ENCODE measurements around the gene EXT2. TPM values are rescaled to one million over a fixed set of nuclear protein-coding genes. Genes with fewer than 3 reads are reported as not detected.

Gene EXT2
- total and polyA plus RNA-seq, 2 of the 13 experiments (the other 11 are each of a cell fraction or from before 2014, with no cell fraction given): 61.5 to 68.7 TPM

- Histone ChIP-seq H3K4me3 (replicated peaks in 1 of 3; ENCODE audit: insufficient read depth in 1 of 3, low read depth in 2 of 3, low read length in 3 of 3) (no peak overlapping the region), H4K20me1 (ENCODE audit: insufficient read depth, low read length) (no peaks in the 10 kb centered on the region), H2AFZ (ENCODE audit: low read length) (no peak overlapping the region), H3K9ac (ENCODE audit: insufficient read depth, low read depth, low read length) (no peak overlapping the region), H3K36me3 (replicated peaks in 1 of 2; ENCODE audit: control insufficient read depth in 1 of 2, insufficient read depth in 2 of 2, low read length in 2 of 2) (no peaks in the 10 kb centered on the region), H3K27me3 (ENCODE audit: control insufficient read depth in 1 of 2, insufficient read depth in 2 of 2, low read length in 2 of 2) (peaks cover 1 to 10% of the 10 kb centered on the region in 2 experiments; a peak in 3 of 5 replicates), H3K79me2 (ENCODE audit: insufficient read depth, low read length) (no peaks in the 10 kb centered on the region), H3K9me3 (ENCODE audit: low read length) (no peaks in the 10 kb centered on the region), H3K4me1 (ENCODE audit: insufficient read depth, low read length) (peaks cover 13% of the 10 kb centered on the region), H3K27ac (ENCODE audit: extremely low read length, insufficient read depth, low read length) (no peak overlapping the region), H3K4me2 (ENCODE audit: low read depth, low read length) (no peak overlapping the region)
- ChIA-PET CTCF (ENCODE audit: low intra/inter-chr PET ratio, low total read pairs) (no interaction called here), POLR2A (no interaction called here)
- intact Hi-C loops (cut with micrococcal nuclease; ENCODE audit: unreplicated experiment) (no loop called here), in situ Hi-C loops (cut with HindIII; ENCODE audit: extremely low pct_ligation_motif_present, low pct_unique_long_range_greater_than_20kb) (no loop called here)
- WGBS (ENCODE audit: low lambda C conversion rate): 13% methylated on average over 3 of the region's 9 CpGs
- FAIRE-seq (no peak), DNase-seq (ENCODE audit: low spot score) (no peak), ATAC-seq (no peak)
- no TSS peak for BruUV-seq (replicated peaks)
- TF ChIP-seq CCAR2 (optimal IDR thresholded peaks at IDR 0.05; ENCODE audit: low read depth, low read length) (no peak), CHD4 (IDR thresholded peaks at IDR 0.05; ENCODE audit: borderline replicate concordance, low read length) (no peak), ZNF383 (CRISPR knock-in tag; IDR thresholded peaks at IDR 0.05; ENCODE audit: borderline replicate concordance) (no peak), KDM1A (CRISPR knock-in tag; IDR thresholded peaks at IDR 0.05) (no peak)
Measured at GRCh38 chr11:44080951-44081350, 14.5 kb upstream of the EXT2 start.

GRCh38 chr11:44082645-44083044, 12.8 kb upstream of the EXT2 start:
- peaks cover 13% of the 10 kb centered on the region for H3K4me1 ChIP-seq (ENCODE audit: insufficient read depth, low read length)
- ATAC-seq (peak; percentile 88), FAIRE-seq (no peak), DNase-seq (ENCODE audit: low spot score) (peak; percentile 53)
- 33% methylated on average over 2 of the region's 4 CpGs for WGBS (ENCODE audit: low lambda C conversion rate)
- H3K4me2 ChIP-seq (ENCODE audit: low read depth, low read length): no peak overlapping the region
- no peak overlapping the region for H3K4me3 ChIP-seq (replicated peaks in 1 of 3; ENCODE audit: insufficient read depth in 1 of 3, low read depth in 2 of 3, low read length in 3 of 3)
- POLR2A ChIA-PET: no interaction called here
- H4K20me1 ChIP-seq (ENCODE audit: insufficient read depth, low read length): no peaks in the 10 kb centered on the region
- no peaks in the 10 kb centered on the region for H3K79me2 ChIP-seq (ENCODE audit: insufficient read depth, low read length)
- H3K36me3 ChIP-seq (replicated peaks in 1 of 2; ENCODE audit: control insufficient read depth in 1 of 2, insufficient read depth in 2 of 2, low read length in 2 of 2): no peaks in the 10 kb centered on the region
- H2AFZ ChIP-seq (ENCODE audit: low read length): no peak overlapping the region
- H3K27ac ChIP-seq (ENCODE audit: extremely low read length, insufficient read depth, low read length): no peak overlapping the region
- no peaks in the 10 kb centered on the region for H3K9me3 ChIP-seq (ENCODE audit: low read length)
- 0 out of 2 replicates have a peak, but pooled peaks have one; percentile 47 for TF ChIP-seq FOXA3 (CRISPR knock-in tag; IDR thresholded peaks at IDR 0.05)
- no peak for TF ChIP-seq ZNF782 (CRISPR knock-in tag; IDR thresholded peaks at IDR 0.05; ENCODE audit: borderline replicate concordance)
- TF ChIP-seq PAXIP1 (CRISPR knock-in tag; conservative IDR thresholded peaks at IDR 0.05): peak; percentile 54
- peak; percentile 72; the same call in 1 of the 2 replicates for TF ChIP-seq ZNF317 (CRISPR knock-in tag; IDR thresholded peaks at IDR 0.05)
- TF ChIP-seq HNF4G (IDR thresholded peaks at IDR 0.05; ENCODE audit: borderline replicate concordance, low read depth, low read length): peak; percentile 54; the same call in 1 of the 2 replicates
- no peak for TF ChIP-seq HNF4G (CRISPR knock-in tag; IDR thresholded peaks at IDR 0.05; ENCODE audit: borderline replicate concordance, low read depth)
- no peak for TF ChIP-seq SMARCE1 (IDR thresholded peaks at IDR 0.05; ENCODE audit: borderline replicate concordance)
- 0 out of 2 replicates have a peak, but pooled peaks have one; percentile 19 for TF ChIP-seq SOX5 (CRISPR knock-in tag; IDR thresholded peaks at IDR 0.05; ENCODE audit: borderline replicate concordance)
- no peak for TF ChIP-seq FOXK2 (IDR thresholded peaks at IDR 0.05)
- peak; percentile 42; the same call in 1 of the 2 replicates for TF ChIP-seq CEBPB (IDR thresholded peaks at IDR 0.05; ENCODE audit: borderline replicate concordance, low read depth, low read length)
- TF ChIP-seq SOX6 (IDR thresholded peaks at IDR 0.05): no peak
- peak; percentile 66 for TF ChIP-seq SOX6 (CRISPR knock-in tag; IDR thresholded peaks at IDR 0.05)
- TF ChIP-seq HNF4A (CRISPR knock-in tag; IDR thresholded peaks at IDR 0.05): peak; percentile 86
- TF ChIP-seq NCOR1 (IDR thresholded peaks at IDR 0.05; ENCODE audit: borderline replicate concordance, low read length): peak; percentile 53; the same call in 1 of the 2 replicates
- no TSS peak for BruUV-seq (replicated peaks)
- intact Hi-C loops (cut with micrococcal nuclease; ENCODE audit: unreplicated experiment) (no loop called here), in situ Hi-C loops (cut with HindIII; ENCODE audit: extremely low pct_ligation_motif_present, low pct_unique_long_range_greater_than_20kb) (no loop called here)
- H3K27me3 ChIP-seq (ENCODE audit: control insufficient read depth in 1 of 2, insufficient read depth in 2 of 2, low read length in 2 of 2): peaks cover 1 to 10% of the 10 kb centered on the region in 2 experiments; a peak in 3 of 5 replicates
- H3K9ac ChIP-seq (ENCODE audit: insufficient read depth, low read depth, low read length): no peak overlapping the region
- CTCF ChIA-PET (ENCODE audit: low intra/inter-chr PET ratio, low total read pairs): no interaction called here
